SK-N-SH (cell line): ENCODE data around the gene ITFG1. TPM values are rescaled to one million over a fixed set of nuclear protein-coding genes. Genes with fewer than 3 reads are reported as not detected.

Experiments
- CTCF ChIA-PET: fragments of 300-600, 350-600 bp; formaldehyde crosslinking; extraction: SDS; loops from one replicate; lab custom pipeline; 2021; lab: Yijun Ruan, JAX
- POLR2A ChIA-PET: fragments of 350-600 bp; sonication (Branson Sonifier 250); formaldehyde crosslinking; extraction: SDS; loops from one replicate; lab custom pipeline; 2020; ENCODE audit warnings: antibody characterized with exemption, inconsistent platforms; lab: Yijun Ruan, JAX
- DNase-seq: peaks from one replicate; pipeline ENCODE4 v3.0.0; 2012
- H2AFZ ChIP-seq: fragments of 200-600 bp; sonication (generic); 2 replicates; pipeline ENCODE4 v1.8.1; 2016; ENCODE audit warnings: antibody characterized with exemption, mild to moderate bottlenecking, low read depth
- H3F3A ChIP-seq: fragments of 200-600 bp; sonication (generic); replicated peaks from 2 replicates; pipeline ENCODE3; 2016; ENCODE audit warnings: antibody characterized with exemption, mild to moderate bottlenecking; ENCODE audit not compliant: insufficient read depth
- H3K27ac ChIP-seq, 2 experiments: fragments of 200-500 bp in 1 of 2; fragments of 200-600 bp in 1 of 2; sonication (Bioruptor generic) in 1 of 2; sonication (generic), shearing (Covaris generic) in 1 of 2; 2 replicates each; pipeline versions ENCODE4 v1.5.1 to v1.6.1; 2014 to 2016; ENCODE audit warnings: low read depth in 2 of 2, inconsistent platforms in 1 of 2, low read length in 1 of 2, mild to moderate bottlenecking in 1 of 2, mixed read lengths in 1 of 2
- H3K27me3 ChIP-seq: fragments of 200-600 bp; sonication (generic), shearing (Covaris generic); 2 replicates; pipeline ENCODE4 v1.6.1; 2016; ENCODE audit warnings: mixed run types; ENCODE audit not compliant: insufficient read depth
- H3K36me3 ChIP-seq, 2 experiments: fragments of 200-500 bp in 1 of 2; fragments of 200-600 bp in 1 of 2; sonication (Bioruptor generic) in 1 of 2; sonication (generic) in 1 of 2; replicated peaks in 1 of 2; 2 replicates each; pipeline versions ENCODE3 to v1.5.1; 2014 to 2016; ENCODE audit warnings: low read length in 1 of 2, mild to moderate bottlenecking in 1 of 2; ENCODE audit not compliant: insufficient read depth in 2 of 2, control insufficient read depth in 1 of 2
- H3K4me1 ChIP-seq, 2 experiments: fragments of 200-500 bp in 1 of 2; fragments of 200-600 bp in 1 of 2; sonication (Bioruptor generic) in 1 of 2; sonication (generic), shearing (Covaris generic) in 1 of 2; 2 replicates each; pipeline versions ENCODE4 v1.5.1 to v1.6.1; 2014 to 2016; ENCODE audit warnings: low read depth in 1 of 2, low read length in 1 of 2, mixed run types in 1 of 2; ENCODE audit not compliant: insufficient read depth in 2 of 2, control insufficient read depth in 1 of 2
- H3K4me2 ChIP-seq: fragments of 200-600 bp; sonication (generic), shearing (Covaris generic); 2 replicates; pipeline ENCODE4 v1.6.1; 2017; ENCODE audit warnings: mixed run types
- H3K4me3 ChIP-seq, 2 experiments: fragments of 200-500 bp in 1 of 2; fragments of 200-600 bp in 1 of 2; sonication (Bioruptor generic) in 1 of 2; sonication (generic), shearing (Covaris generic) in 1 of 2; 2 replicates each; pipeline versions ENCODE4 v1.5.1 to v1.8.1; 2014 to 2016; ENCODE audit warnings: low read depth in 2 of 2, inconsistent platforms in 1 of 2, low read length in 1 of 2, mild to moderate bottlenecking in 1 of 2, mixed read lengths in 1 of 2, moderate library complexity in 1 of 2
- H3K79me2 ChIP-seq: fragments of 200-600 bp; sonication (generic); 2 replicates; pipeline ENCODE4 v1.8.1; 2017; ENCODE audit warnings: mild to moderate bottlenecking; ENCODE audit not compliant: insufficient read depth
- H3K9ac ChIP-seq: fragments of 200-600 bp; sonication (generic); 2 replicates; pipeline ENCODE4 v1.6.1; 2017; ENCODE audit warnings: mixed run types
- H3K9me2 ChIP-seq: fragments of 200-600 bp; sonication (generic); 2 replicates; pipeline ENCODE4 v1.6.1; 2017; ENCODE audit warnings: mixed run types
- H3K9me3 ChIP-seq: fragments of 200-600 bp; sonication (generic); 2 replicates; pipeline ENCODE4 v1.6.1; 2017; ENCODE audit warnings: mixed run types, mild to moderate bottlenecking, moderate library complexity
- H4K20me1 ChIP-seq: fragments of 200-600 bp; sonication (generic); 2 replicates; pipeline ENCODE4 v1.6.1; 2017; ENCODE audit warnings: mild to moderate bottlenecking, mixed run types; ENCODE audit not compliant: insufficient read depth
- ELF1 ChIP-seq: IDR thresholded peaks from 2 replicates; pipeline ENCODE4 v1.4.0; 2012
- FOSL2 ChIP-seq: IDR thresholded peaks from 2 replicates; pipeline ENCODE4 v1.4.0; 2012; ENCODE audit warnings: low read depth, mild to moderate bottlenecking, moderate library complexity, borderline replicate concordance
- FOXJ3 ChIP-seq: sonication (generic); formaldehyde crosslinking; IDR thresholded peaks from 2 replicates; pipeline ENCODE4 v1.5.1; 2020; ENCODE audit warnings: mild to moderate bottlenecking, missing genetic modification reagents
- FOXM1 ChIP-seq: IDR thresholded peaks from 2 replicates; pipeline ENCODE4 v1.4.0; 2012; ENCODE audit warnings: low read depth, mild to moderate bottlenecking
- MXI1 ChIP-seq: IDR thresholded peaks from 2 replicates; pipeline ENCODE4 v1.6.1; 2012; ENCODE audit warnings: mild to moderate bottlenecking, low read depth, low read length, improper control_type of control experiment
- NRF1 ChIP-seq: IDR thresholded peaks from 2 replicates; pipeline ENCODE4 v1.6.1; 2012; ENCODE audit warnings: low read depth, mild to moderate bottlenecking, low read length
- POLR2AphosphoS5 ChIP-seq: IDR thresholded peaks from 2 replicates; pipeline ENCODE4 v1.6.1; 2012; ENCODE audit warnings: low read depth, low read length
- RAD21 ChIP-seq: IDR thresholded peaks from 2 replicates; pipeline ENCODE4 v1.6.1; 2012; ENCODE audit warnings: mild to moderate bottlenecking, low read length
- RCOR1 ChIP-seq: fragments of 150-350 bp; IDR thresholded peaks from 2 replicates; pipeline ENCODE4 v1.6.1; 2017; ENCODE audit warnings: antibody characterized with exemption, low read length
- RFX5 ChIP-seq: IDR thresholded peaks from 2 replicates; pipeline ENCODE4 v1.6.1; 2012; ENCODE audit warnings: mild to moderate bottlenecking, improper control_type of control experiment, low read length
- RXRA ChIP-seq: IDR thresholded peaks from 2 replicates; pipeline ENCODE4 v1.4.0; 2012; ENCODE audit warnings: low read depth, mild to moderate bottlenecking, borderline replicate concordance
- SIN3A ChIP-seq: IDR thresholded peaks from 2 replicates; pipeline ENCODE4 v1.6.1; 2012; ENCODE audit warnings: low read depth, mild to moderate bottlenecking, low read length, moderate library complexity, borderline replicate concordance
- SMC3 ChIP-seq: IDR thresholded peaks from 2 replicates; pipeline ENCODE4 v1.6.1; 2012; ENCODE audit warnings: low read depth, low read length, improper control_type of control experiment
- TAF1 ChIP-seq: IDR thresholded peaks from 2 replicates; pipeline ENCODE4 v1.6.1; 2012; ENCODE audit warnings: low read depth, mild to moderate bottlenecking, low read length, moderate library complexity, borderline replicate concordance
- YY1 ChIP-seq: IDR thresholded peaks from 2 replicates; pipeline ENCODE4 v1.4.0; 2012; ENCODE audit warnings: low read depth, mild to moderate bottlenecking
- WGBS: methylation state at CpG from one replicate; pipeline ENCODE4 v1.1.6; 2017; ENCODE audit warnings: low lambda C conversion rate; 5-methylcytosine and 5-hydroxymethylcytosine counted together
- polyA plus RNA-seq, 3 experiments: library from polyadenylated mRNA; depleted of rRNA; stranded (reverse); fragments of >200 nt; gene quantifications; 2 replicates each; pipeline ENCODE4 v1.2.3, GENCODE V29; 2012
- TF ChIP-seq, protein P1 (sequence below): IDR thresholded peaks from 2 replicates; pipeline ENCODE4; 2012
- TF ChIP-seq, protein P2 (sequence below): IDR thresholded peaks from 2 replicates; pipeline ENCODE4 v1.4.0; 2012; ENCODE audit warnings: low read depth, borderline replicate concordance
- TF ChIP-seq, protein P3 (sequence below): IDR thresholded peaks from 2 replicates; pipeline ENCODE4 v1.4.0; 2012; ENCODE audit warnings: low read depth, borderline replicate concordance
- TF ChIP-seq, protein P4 (sequence below): IDR thresholded peaks from 2 replicates; pipeline ENCODE4 v1.6.1; 2012; ENCODE audit warnings: mild to moderate bottlenecking, low read depth, low read length, moderate library complexity
- TF ChIP-seq, protein P5 (sequence below): fragments of 200-600 bp; sonication (generic); IDR thresholded peaks from 2 replicates; pipeline ENCODE4 v1.6.1; 2017; ENCODE audit warnings: antibody characterized with exemption, mild to moderate bottlenecking, moderate library complexity

ITFG1 gene
- polyA plus RNA-seq, 1 of the 3 experiments (the other 2 are of a cell fraction) = 48.6 TPM

DNA sequence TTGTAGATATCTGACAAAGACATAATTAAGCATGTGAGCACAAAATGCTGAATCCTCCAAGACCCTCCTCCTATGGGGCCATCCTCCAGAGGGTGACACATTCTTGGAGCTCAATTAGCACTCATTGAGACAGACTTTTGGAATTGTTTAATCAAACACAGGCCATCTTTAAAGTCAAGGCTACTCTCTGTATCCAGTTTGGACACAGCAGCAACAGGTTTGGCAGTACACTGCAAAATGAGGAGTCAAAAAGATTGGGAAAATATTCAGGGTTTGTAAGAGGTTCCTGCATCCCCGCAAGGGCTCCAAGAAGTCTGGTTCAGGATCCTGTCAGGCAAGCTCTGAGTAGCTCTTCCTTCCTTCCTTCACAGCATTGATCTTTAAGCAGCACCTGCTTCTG, 1.3 kb downstream of the ITFG1 start:
- Histone ChIP-seq H3K36me3 (peaks cover 20 to 36% of the 10 kb centered on the region in 2 experiments), H3K79me2 (peaks cover 34% of the 10 kb centered on the region; the same call in 1 of the 2 replicates), H3K27ac (no peak overlapping the region), H2AFZ (no peak overlapping the region), H3K4me1 (peaks cover 20 to 39% of the 10 kb centered on the region in 2 experiments; a peak in 3 of 4 replicates), H3K4me2 (peak overlapping the region; percentile 83), H3K9ac (0 out of 2 replicates have a peak overlapping the region, but pooled peaks have one; percentile 84), H3K27me3 (no peaks in the 10 kb centered on the region), H3K9me3 (no peaks in the 10 kb centered on the region), H3F3A (peaks cover 9% of the 10 kb centered on the region), H3K9me2 (no peaks in the 10 kb centered on the region), H4K20me1 (no peaks in the 10 kb centered on the region), H3K4me3 (peak overlapping the region; percentile 88 to 98)
- ChIA-PET CTCF (interaction anchor here (1.2 to 2.2 kb wide), 2 partner anchors 14 to 318 kb away, joined by 5 to 9 read pairs; no protein-coding TSS in a partner anchor), POLR2A (no interaction called here)
- TF ChIP-seq, protein P1, sequence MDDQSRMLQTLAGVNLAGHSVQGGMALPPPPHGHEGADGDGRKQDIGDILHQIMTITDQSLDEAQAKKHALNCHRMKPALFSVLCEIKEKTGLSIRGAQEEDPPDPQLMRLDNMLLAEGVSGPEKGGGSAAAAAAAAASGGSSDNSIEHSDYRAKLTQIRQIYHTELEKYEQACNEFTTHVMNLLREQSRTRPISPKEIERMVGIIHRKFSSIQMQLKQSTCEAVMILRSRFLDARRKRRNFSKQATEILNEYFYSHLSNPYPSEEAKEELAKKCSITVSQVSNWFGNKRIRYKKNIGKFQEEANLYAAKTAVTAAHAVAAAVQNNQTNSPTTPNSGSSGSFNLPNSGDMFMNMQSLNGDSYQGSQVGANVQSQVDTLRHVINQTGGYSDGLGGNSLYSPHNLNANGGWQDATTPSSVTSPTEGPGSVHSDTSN = no peak
- TF ChIP-seq TAF1 = no peak
- TF ChIP-seq RAD21 = no peak
- TF ChIP-seq ELF1 = no peak
- no peak for TF ChIP-seq FOXJ3 (CRISPR knock-in tag)
- TF ChIP-seq RCOR1 = no peak
- TF ChIP-seq MXI1 = no peak
- TF ChIP-seq FOSL2 = no peak
- no peak for TF ChIP-seq NRF1
- TF ChIP-seq, protein P2, sequence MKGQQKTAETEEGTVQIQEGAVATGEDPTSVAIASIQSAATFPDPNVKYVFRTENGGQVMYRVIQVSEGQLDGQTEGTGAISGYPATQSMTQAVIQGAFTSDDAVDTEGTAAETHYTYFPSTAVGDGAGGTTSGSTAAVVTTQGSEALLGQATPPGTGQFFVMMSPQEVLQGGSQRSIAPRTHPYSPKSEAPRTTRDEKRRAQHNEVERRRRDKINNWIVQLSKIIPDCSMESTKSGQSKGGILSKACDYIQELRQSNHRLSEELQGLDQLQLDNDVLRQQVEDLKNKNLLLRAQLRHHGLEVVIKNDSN = no peak
- TF ChIP-seq, protein P3, sequence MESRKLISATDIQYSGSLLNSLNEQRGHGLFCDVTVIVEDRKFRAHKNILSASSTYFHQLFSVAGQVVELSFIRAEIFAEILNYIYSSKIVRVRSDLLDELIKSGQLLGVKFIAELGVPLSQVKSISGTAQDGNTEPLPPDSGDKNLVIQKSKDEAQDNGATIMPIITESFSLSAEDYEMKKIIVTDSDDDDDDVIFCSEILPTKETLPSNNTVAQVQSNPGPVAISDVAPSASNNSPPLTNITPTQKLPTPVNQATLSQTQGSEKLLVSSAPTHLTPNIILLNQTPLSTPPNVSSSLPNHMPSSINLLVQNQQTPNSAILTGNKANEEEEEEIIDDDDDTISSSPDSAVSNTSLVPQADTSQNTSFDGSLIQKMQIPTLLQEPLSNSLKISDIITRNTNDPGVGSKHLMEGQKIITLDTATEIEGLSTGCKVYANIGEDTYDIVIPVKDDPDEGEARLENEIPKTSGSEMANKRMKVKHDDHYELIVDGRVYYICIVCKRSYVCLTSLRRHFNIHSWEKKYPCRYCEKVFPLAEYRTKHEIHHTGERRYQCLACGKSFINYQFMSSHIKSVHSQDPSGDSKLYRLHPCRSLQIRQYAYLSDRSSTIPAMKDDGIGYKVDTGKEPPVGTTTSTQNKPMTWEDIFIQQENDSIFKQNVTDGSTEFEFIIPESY = no peak
- TF ChIP-seq, protein P4, sequence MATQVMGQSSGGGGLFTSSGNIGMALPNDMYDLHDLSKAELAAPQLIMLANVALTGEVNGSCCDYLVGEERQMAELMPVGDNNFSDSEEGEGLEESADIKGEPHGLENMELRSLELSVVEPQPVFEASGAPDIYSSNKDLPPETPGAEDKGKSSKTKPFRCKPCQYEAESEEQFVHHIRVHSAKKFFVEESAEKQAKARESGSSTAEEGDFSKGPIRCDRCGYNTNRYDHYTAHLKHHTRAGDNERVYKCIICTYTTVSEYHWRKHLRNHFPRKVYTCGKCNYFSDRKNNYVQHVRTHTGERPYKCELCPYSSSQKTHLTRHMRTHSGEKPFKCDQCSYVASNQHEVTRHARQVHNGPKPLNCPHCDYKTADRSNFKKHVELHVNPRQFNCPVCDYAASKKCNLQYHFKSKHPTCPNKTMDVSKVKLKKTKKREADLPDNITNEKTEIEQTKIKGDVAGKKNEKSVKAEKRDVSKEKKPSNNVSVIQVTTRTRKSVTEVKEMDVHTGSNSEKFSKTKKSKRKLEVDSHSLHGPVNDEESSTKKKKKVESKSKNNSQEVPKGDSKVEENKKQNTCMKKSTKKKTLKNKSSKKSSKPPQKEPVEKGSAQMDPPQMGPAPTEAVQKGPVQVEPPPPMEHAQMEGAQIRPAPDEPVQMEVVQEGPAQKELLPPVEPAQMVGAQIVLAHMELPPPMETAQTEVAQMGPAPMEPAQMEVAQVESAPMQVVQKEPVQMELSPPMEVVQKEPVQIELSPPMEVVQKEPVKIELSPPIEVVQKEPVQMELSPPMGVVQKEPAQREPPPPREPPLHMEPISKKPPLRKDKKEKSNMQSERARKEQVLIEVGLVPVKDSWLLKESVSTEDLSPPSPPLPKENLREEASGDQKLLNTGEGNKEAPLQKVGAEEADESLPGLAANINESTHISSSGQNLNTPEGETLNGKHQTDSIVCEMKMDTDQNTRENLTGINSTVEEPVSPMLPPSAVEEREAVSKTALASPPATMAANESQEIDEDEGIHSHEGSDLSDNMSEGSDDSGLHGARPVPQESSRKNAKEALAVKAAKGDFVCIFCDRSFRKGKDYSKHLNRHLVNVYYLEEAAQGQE = no peak
- TF ChIP-seq YY1 = no peak
- no peak for TF ChIP-seq RFX5
- no peak for TF ChIP-seq FOXM1
- TF ChIP-seq RXRA = no peak
- TF ChIP-seq SIN3A = no peak
- no peak for TF ChIP-seq SMC3
- TF ChIP-seq, protein P5, sequence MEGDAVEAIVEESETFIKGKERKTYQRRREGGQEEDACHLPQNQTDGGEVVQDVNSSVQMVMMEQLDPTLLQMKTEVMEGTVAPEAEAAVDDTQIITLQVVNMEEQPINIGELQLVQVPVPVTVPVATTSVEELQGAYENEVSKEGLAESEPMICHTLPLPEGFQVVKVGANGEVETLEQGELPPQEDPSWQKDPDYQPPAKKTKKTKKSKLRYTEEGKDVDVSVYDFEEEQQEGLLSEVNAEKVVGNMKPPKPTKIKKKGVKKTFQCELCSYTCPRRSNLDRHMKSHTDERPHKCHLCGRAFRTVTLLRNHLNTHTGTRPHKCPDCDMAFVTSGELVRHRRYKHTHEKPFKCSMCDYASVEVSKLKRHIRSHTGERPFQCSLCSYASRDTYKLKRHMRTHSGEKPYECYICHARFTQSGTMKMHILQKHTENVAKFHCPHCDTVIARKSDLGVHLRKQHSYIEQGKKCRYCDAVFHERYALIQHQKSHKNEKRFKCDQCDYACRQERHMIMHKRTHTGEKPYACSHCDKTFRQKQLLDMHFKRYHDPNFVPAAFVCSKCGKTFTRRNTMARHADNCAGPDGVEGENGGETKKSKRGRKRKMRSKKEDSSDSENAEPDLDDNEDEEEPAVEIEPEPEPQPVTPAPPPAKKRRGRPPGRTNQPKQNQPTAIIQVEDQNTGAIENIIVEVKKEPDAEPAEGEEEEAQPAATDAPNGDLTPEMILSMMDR = no peak
- TF ChIP-seq POLR2AphosphoS5 = no peak
- WGBS = 92% methylated on average over 1 of the region's 1 CpG
- DNase-seq = no peak
